H9 (cell line): Measurements from ENCODE around the gene TLK1. TPM values are rescaled to one million over a fixed set of nuclear protein-coding genes. Genes with fewer than 3 reads are reported as not detected.

Source experiments
- DNase-seq: peaks from one replicate; pipeline ENCODE4 v3.0.0-alpha.2; 2017
- H2AFZ ChIP-seq: one replicate; pipeline ENCODE4 v1.6.1; 2013; ENCODE audit warnings: mild to moderate bottlenecking, low read length, control low read depth, moderate library complexity
- H2AK5ac ChIP-seq: 2 replicates; pipeline ENCODE4 v1.6.1; 2013; ENCODE audit warnings: low read length, control low read depth, mixed read lengths; ENCODE audit not compliant: insufficient read length
- H2BK120ac ChIP-seq: one replicate; pipeline ENCODE4 v1.6.1; 2013; ENCODE audit warnings: low read depth, mild to moderate bottlenecking, low read length, control low read depth, inconsistent platforms; ENCODE audit not compliant: poor library complexity, severe bottlenecking
- H2BK12ac ChIP-seq: 2 replicates; pipeline ENCODE4 v1.6.1; 2013; ENCODE audit warnings: low read length, control low read depth, mixed read lengths, low read depth; ENCODE audit not compliant: insufficient read length
- H2BK15ac ChIP-seq: 2 replicates; pipeline ENCODE4 v1.6.1; 2013; ENCODE audit warnings: low read depth, low read length, control low read depth
- H2BK20ac ChIP-seq: one replicate; pipeline ENCODE4 v1.6.1; 2013; ENCODE audit warnings: low read depth, mild to moderate bottlenecking, low read length, control low read depth, inconsistent platforms; ENCODE audit not compliant: poor library complexity, severe bottlenecking
- H2BK5ac ChIP-seq: 2 replicates; pipeline ENCODE4 v1.6.1; 2013; ENCODE audit warnings: low read length, control low read depth, mixed read lengths; ENCODE audit not compliant: insufficient read length
- H3K14ac ChIP-seq: 2 replicates; pipeline ENCODE4 v1.6.1; 2013; ENCODE audit warnings: low read length, control low read depth; ENCODE audit not compliant: insufficient read depth
- H3K18ac ChIP-seq: 2 replicates; pipeline ENCODE4 v1.6.1; 2013; ENCODE audit warnings: low read depth, mild to moderate bottlenecking, mixed read lengths, low read length, control low read depth; ENCODE audit not compliant: insufficient read length
- H3K23ac ChIP-seq: 2 replicates; pipeline ENCODE4 v1.6.1; 2013; ENCODE audit warnings: low read length, control low read depth, mixed read lengths, low read depth; ENCODE audit not compliant: insufficient read length
- H3K23me2 ChIP-seq: 2 replicates; pipeline ENCODE4 v1.6.1; 2013; ENCODE audit warnings: low read depth, mild to moderate bottlenecking, mixed read lengths, low read length, control low read depth; ENCODE audit not compliant: insufficient read length, poor library complexity, severe bottlenecking
- H3K27ac ChIP-seq: 2 replicates; pipeline ENCODE4 v1.5.1; 2013; ENCODE audit warnings: low read length, control low read depth, mixed read lengths, low read depth; ENCODE audit not compliant: insufficient read length
- H3K27me3 ChIP-seq: 2 replicates; pipeline ENCODE4 v1.6.1; 2013; ENCODE audit warnings: low read length, control low read depth, inconsistent platforms; ENCODE audit not compliant: insufficient read depth
- H3K4ac ChIP-seq: 2 replicates; pipeline ENCODE4 v1.6.1; 2013; ENCODE audit warnings: low read depth, mild to moderate bottlenecking, control low read depth, inconsistent platforms, low read length, moderate library complexity
- H3K4me1 ChIP-seq: 2 replicates; pipeline ENCODE4 v1.6.1; 2013; ENCODE audit warnings: low read length, control low read depth, inconsistent platforms; ENCODE audit not compliant: insufficient read depth
- H3K4me2 ChIP-seq: 2 replicates; pipeline ENCODE4 v1.6.1; 2013; ENCODE audit warnings: low read length, control low read depth, mixed read lengths; ENCODE audit not compliant: insufficient read length, insufficient read depth
- H3K56ac ChIP-seq: 2 replicates; pipeline ENCODE4 v1.6.1; 2013; ENCODE audit warnings: low read depth, mild to moderate bottlenecking, mixed read lengths, low read length, control low read depth; ENCODE audit not compliant: insufficient read length
- H3K79me1 ChIP-seq: 2 replicates; pipeline ENCODE4 v1.6.1; 2013; ENCODE audit warnings: low read depth, mild to moderate bottlenecking, moderate library complexity, low read length, control low read depth, inconsistent platforms; ENCODE audit not compliant: insufficient read depth, poor library complexity, severe bottlenecking
- H3K79me2 ChIP-seq: 2 replicates; pipeline ENCODE4 v1.6.1; 2013; ENCODE audit warnings: low read length, control low read depth, inconsistent platforms; ENCODE audit not compliant: insufficient read depth
- H3K9ac ChIP-seq: 2 replicates; pipeline ENCODE4 v1.6.1; 2013; ENCODE audit warnings: low read length, control low read depth, mixed read lengths; ENCODE audit not compliant: insufficient read length; ENCODE audit errors: extremely low read depth
- H3K9me3 ChIP-seq: one replicate; pipeline ENCODE4 v1.6.1; 2013; ENCODE audit warnings: low read depth, low read length, inconsistent platforms; ENCODE audit not compliant: control insufficient read depth
- H3T11ph ChIP-seq: one replicate; pipeline ENCODE4 v1.6.1; 2013; ENCODE audit warnings: mild to moderate bottlenecking, low read length, control low read depth, inconsistent platforms
- H4K20me1 ChIP-seq: one replicate; pipeline ENCODE4 v1.6.1; 2013; ENCODE audit not compliant: control insufficient read depth, insufficient read length, insufficient read depth
- H4K5ac ChIP-seq: 2 replicates; pipeline ENCODE4 v1.6.1; 2013; ENCODE audit warnings: low read depth, mild to moderate bottlenecking, mixed read lengths, low read length, control low read depth; ENCODE audit not compliant: insufficient read length
- H4K8ac ChIP-seq: replicated peaks from 2 replicates; pipeline ENCODE4 v1.6.1; 2013; ENCODE audit warnings: low read length, control low read depth, mixed read lengths, low read depth; ENCODE audit not compliant: insufficient read length
- H4K91ac ChIP-seq: 2 replicates; pipeline ENCODE4 v1.6.1; 2013; ENCODE audit warnings: low read depth, mild to moderate bottlenecking, moderate library complexity, mixed read lengths, low read length, control low read depth; ENCODE audit not compliant: insufficient read length
- H3K27ac Mint-ChIP-seq, 3 experiments: 2 replicates in 2 of 3; 3 replicates in 1 of 3; pipeline ENCODE4 v1.8.0; 2020 to 2021; ENCODE audit warnings: mixed read lengths in 3 of 3, mild to moderate bottlenecking in 1 of 3, moderate library complexity in 1 of 3
- H3K27me3 Mint-ChIP-seq: 2 replicates; pipeline ENCODE4 v1.8.0; 2021; ENCODE audit warnings: low read depth, mild to moderate bottlenecking, moderate library complexity, mixed read lengths
- H3K36me3 Mint-ChIP-seq, 3 experiments: 2 replicates in 2 of 3; 3 replicates in 1 of 3; pipeline ENCODE4 v1.8.0; 2020 to 2021; ENCODE audit warnings: low read depth in 3 of 3, mixed read lengths in 3 of 3; ENCODE audit not compliant: insufficient read depth in 1 of 3
- H3K4me1 Mint-ChIP-seq, 2 experiments: 2 replicates each; pipeline ENCODE4 v1.8.0; 2020; ENCODE audit warnings: mixed read lengths in 2 of 2
- H3K4me3 Mint-ChIP-seq, 2 experiments: 2 replicates in 1 of 2; 3 replicates in 1 of 2; pipeline ENCODE4 v1.8.0; 2020 to 2021; ENCODE audit warnings: mild to moderate bottlenecking in 2 of 2, mixed read lengths in 2 of 2, moderate library complexity in 1 of 2
- H3K9me3 Mint-ChIP-seq, 2 experiments: 2 replicates in 1 of 2; 3 replicates in 1 of 2; pipeline ENCODE4 v1.8.0; 2020; ENCODE audit warnings: mild to moderate bottlenecking in 2 of 2, mixed read lengths in 2 of 2, moderate library complexity in 1 of 2
- CTCF ChIP-seq: fragments of 200-600 bp; sonication (generic); conservative IDR thresholded peaks from 3 replicates; pipeline ENCODE4 v1.8.0; 2021; ENCODE audit warnings: antibody characterized with exemption, mild to moderate bottlenecking
- WGBS: extraction: QIAGEN DNeasy Blood & Tissue Kit; methylation state at CpG from one replicate; pipeline ENCODE4 v1.1.7; 2013; ENCODE audit warnings: missing lambda C conversion rate, low lambda C conversion rate, mixed read lengths; ENCODE audit not compliant: insufficient read length; ENCODE audit errors: extremely low coverage; 5-methylcytosine and 5-hydroxymethylcytosine counted together
- total RNA-seq: library from RNA; stranded (reverse); gene quantifications from 2 replicates; pipeline ENCODE4 v1.2.1, GENCODE V29; 2021

The TLK1 gene
- total RNA-seq, 1 experiment from 2014 or later, result 112 TPM

GRCh38 chr2:171134624-171135230 is 26.0 kb downstream of the TLK1 start:
- H3K18ac ChIP-seq, result no peak overlapping the region
- no CpG with 5 or more reads among the region's 4 CpGs for WGBS
- H3K4me3 Mint-ChIP-seq, result no peak overlapping the region
- H2BK12ac ChIP-seq, result no peak overlapping the region
- no peaks in the 10 kb centered on the region for H4K20me1 ChIP-seq
- no peak for TF ChIP-seq CTCF
- H3K23ac ChIP-seq, result no peak overlapping the region
- no peak overlapping the region for H3K27ac ChIP-seq
- no peaks in the 10 kb centered on the region for H3K27me3 ChIP-seq
- no peak overlapping the region for H2BK5ac ChIP-seq
- no peak overlapping the region for H4K91ac ChIP-seq
- no peak overlapping the region for H2AFZ ChIP-seq
- H3K23me2 ChIP-seq, result no peaks in the 10 kb centered on the region
- H3K14ac ChIP-seq, result no peak overlapping the region
- DNase-seq, result no peak
- H3K4me1 Mint-ChIP-seq, result peaks cover 44 to 48% of the 10 kb centered on the region in 2 experiments
- H3K4ac ChIP-seq, result no peak overlapping the region
- H2AK5ac ChIP-seq, result no peak overlapping the region
- peaks cover 39% of the 10 kb centered on the region; the same call in 1 of the 2 replicates for H3K79me2 ChIP-seq
- H3K4me2 ChIP-seq, result no peak overlapping the region
- H3T11ph ChIP-seq, result no peak overlapping the region
- no peak overlapping the region for H2BK20ac ChIP-seq
- H3K27me3 Mint-ChIP-seq, result no peaks in the 10 kb centered on the region
- H3K56ac ChIP-seq, result no peak overlapping the region
- no peak overlapping the region for H2BK15ac ChIP-seq
- H3K79me1 ChIP-seq, result peaks cover 3% of the 10 kb centered on the region
- no peak overlapping the region for H4K8ac ChIP-seq
- no peak overlapping the region for H4K5ac ChIP-seq
- no peak overlapping the region for H3K9ac ChIP-seq
- no peak overlapping the region for H2BK120ac ChIP-seq
- no peaks in the 10 kb centered on the region for H3K9me3 Mint-ChIP-seq
- no peaks in the 10 kb centered on the region; the same call in 1 of the 2 replicates for H3K4me1 ChIP-seq
- no peaks in the 10 kb centered on the region; a peak in 1 of 7 replicates for H3K36me3 Mint-ChIP-seq
- peak overlapping the region in 1 of 3 experiments; percentile 14; a peak in 1 of 7 replicates for H3K27ac Mint-ChIP-seq
- no peaks in the 10 kb centered on the region for H3K9me3 ChIP-seq
